Vagina (tissue), 2 donors: Measurements from ENCODE around the gene KIRREL3.

Experiments
- CTCF ChIP-seq, 3 experiments: fragments of 450-650 bp in 2 of 3; fragments of 200-600 bp in 1 of 3; sonication (generic) in 1 of 3; IDR thresholded peaks; one replicate each; pipeline ENCODE4 v1.5.1; 2017 to 2019; ENCODE audit warnings: antibody characterized with exemption in 3 of 3, mild to moderate bottlenecking in 2 of 3, moderate library complexity in 2 of 3
- POLR2AphosphoS5 ChIP-seq, 2 donors: sonication (generic); formaldehyde crosslinking; IDR thresholded peaks; one replicate each; pipeline ENCODE4 v1.9.0; 2017; ENCODE audit warnings: antibody characterized with exemption in 2 of 2, mild to moderate bottlenecking in 2 of 2, low read depth in 1 of 2; ENCODE audit not compliant: insufficient read depth in 1 of 2

- no peak for TF ChIP-seq CTCF (IDR thresholded peaks at IDR 0.05)
- TF ChIP-seq POLR2AphosphoS5 (IDR thresholded peaks at IDR 0.05; ENCODE audit: insufficient read depth in 1 of 2, low read depth in 1 of 2), result no peak
Observed at GRCh38 chr11:126829716-126830115, 170.9 kb downstream of the KIRREL3 start.
